ENCODE measurements around the gene PCARE.
"Not testable (repeated sequence)": the region's sequence is repeated elsewhere in the genome, so short reads cannot be mapped to it uniquely, and the experiment has no call there.

PCARE gene

DNA sequence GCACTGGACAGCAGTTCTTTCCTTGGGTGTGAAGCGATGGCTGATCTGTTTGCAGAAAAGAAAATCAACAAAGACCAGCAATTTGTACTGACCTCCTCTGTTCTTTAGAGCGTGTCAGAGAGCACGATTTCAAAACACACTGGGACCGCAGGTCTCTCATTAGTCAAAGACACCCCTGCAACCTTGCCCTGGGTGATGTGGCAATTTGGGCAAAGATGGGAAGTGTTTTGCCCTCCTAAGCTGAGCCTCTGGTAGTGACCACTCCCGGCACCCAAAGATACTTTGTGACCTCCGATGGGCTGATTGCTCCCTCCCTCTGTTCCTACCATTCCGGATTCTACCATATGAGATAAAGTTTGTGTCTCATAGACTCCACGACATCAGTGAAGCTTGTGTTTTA, 22.6 kb upstream of the PCARE start:
- DNase-seq = no peak

- not testable (repeated sequence) for DNase-seq
These were observed 16.0 kb upstream of the PCARE start for GRCh38 chr2:29090311-29090710.

GRCh38 chr2:29084554-29084953, 10.2 kb upstream of the PCARE start:
- DNase-seq = no peak

- no peak for DNase-seq
These were observed 8.6 kb upstream of the PCARE start for GRCh38 chr2:29082804-29083495.

- DNase-seq = no peak
These were observed 6.8 kb upstream of the PCARE start for GRCh38 chr2:29080886-29081743.

GRCh38 chr2:29079887-29080286, 5.6 kb upstream of the PCARE start:
- DNase-seq = no peak

- no peak for DNase-seq
These were observed 1.8 kb upstream of the PCARE start for GRCh38 chr2:29075894-29076705.

GRCh38 chr2:29073933-29074332, 390 bp downstream of the PCARE start:
- no peak for DNase-seq

GRCh38 chr2:29072971-29073725, 1.2 kb downstream of the PCARE start:
- no peak for DNase-seq

GRCh38 chr2:29072251-29072650, 2.1 kb downstream of the PCARE start:
- no peak for DNase-seq

DNA sequence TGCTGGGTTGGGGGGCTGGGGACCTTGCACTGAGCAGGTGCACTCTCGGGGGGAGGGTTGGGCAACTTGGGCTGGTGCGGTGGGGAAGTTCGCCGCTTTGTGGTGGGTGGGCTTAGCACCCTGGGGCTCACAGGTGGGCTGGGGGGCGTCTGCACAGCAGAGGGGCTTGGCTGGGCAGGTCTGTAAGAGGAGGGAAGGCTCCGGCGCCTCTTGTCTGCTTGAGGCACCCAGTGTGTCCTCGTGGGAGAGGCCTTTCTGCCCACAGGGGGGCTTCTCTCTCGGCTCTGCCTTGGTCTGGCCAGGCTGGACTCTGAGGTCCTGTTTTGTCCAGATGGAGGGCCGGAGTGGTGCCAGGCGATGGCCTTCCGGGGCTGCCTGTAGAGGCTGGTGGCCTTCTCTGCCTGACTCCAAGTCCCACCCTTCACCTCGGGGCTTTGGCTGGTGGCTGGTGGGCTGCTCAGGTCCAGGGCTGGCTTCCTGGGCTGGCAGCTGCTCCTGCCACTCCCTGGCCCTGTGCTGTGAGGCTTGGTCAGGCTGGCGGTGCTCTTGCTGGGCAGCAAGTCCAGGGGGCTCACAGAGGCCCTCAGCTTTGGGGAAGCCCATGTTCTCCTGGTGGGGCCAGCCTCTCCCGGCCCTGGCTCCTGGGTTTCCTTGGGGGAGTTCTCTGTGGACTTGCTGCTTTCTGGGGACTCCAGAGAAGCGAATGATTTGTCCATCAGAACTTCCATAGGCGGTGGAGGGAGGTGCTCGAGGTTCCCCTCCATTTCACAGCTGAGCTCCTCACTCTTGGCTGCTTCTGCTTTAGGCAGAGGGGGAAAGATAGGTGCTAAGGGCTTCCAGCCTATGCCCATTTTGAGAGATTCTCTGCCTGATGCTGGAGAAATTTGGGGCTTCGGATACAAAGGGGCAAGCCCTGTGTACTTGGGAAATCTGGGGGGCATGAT, 3.0 kb downstream of the PCARE start:
- DNase-seq = no peak

DNA sequence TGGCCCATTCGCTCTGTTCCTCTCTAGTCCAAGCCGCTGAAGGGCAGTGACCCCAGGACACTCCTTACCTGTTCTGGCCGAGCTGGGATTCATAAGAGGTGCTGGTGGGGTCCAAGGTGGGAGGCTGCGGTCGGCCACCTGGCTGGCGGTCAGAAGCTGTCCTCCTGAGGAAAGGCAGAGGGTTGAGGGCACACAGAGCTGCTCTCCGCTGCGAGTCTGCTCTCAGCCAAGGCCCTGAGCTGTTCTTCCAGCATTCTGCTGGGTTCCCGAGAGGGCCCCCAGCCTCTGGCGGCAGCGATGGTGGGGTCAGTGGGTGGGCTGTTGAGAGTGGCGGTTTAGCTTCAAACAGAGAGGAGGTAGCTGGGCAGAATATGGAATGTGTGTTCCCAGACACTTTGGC, 3.8 kb downstream of the PCARE start:
- DNase-seq = no peak

- DNase-seq = no peak
These were observed 5.8 kb downstream of the PCARE start for GRCh38 chr2:29068513-29068912.

DNA sequence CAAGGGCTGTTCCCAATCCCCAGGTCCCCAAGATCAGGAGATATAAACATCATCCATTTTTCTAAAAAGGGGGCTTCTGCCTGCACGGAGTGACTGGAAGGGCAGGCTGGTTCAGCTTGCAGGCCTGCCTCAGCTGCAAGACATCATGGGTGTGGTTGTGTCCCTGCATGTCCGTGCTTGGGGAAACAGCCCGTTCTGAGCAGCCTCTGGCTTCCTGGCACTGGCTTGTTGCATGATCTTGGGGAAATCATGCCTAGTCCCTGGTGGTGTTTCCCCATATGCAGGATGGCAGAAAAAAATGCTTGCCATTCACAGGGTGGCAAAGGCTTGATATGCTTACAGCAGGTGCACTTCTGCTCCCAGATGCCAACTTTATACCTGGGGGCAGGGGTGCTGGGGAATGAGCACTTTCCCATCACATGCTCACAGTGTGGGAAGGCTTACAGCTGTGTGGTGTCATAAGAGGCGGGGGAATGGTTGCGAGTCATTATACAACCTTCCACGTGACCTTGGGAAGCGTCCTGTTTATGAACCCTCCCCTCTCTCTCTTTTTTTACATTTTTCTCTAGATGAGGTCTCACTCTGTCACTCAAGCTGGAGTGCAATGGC, 7.2 kb downstream of the PCARE start:
- DNase-seq = no peak

- no peak for DNase-seq
These were observed 8.0 kb downstream of the PCARE start for GRCh38 chr2:29066271-29066860.

DNA sequence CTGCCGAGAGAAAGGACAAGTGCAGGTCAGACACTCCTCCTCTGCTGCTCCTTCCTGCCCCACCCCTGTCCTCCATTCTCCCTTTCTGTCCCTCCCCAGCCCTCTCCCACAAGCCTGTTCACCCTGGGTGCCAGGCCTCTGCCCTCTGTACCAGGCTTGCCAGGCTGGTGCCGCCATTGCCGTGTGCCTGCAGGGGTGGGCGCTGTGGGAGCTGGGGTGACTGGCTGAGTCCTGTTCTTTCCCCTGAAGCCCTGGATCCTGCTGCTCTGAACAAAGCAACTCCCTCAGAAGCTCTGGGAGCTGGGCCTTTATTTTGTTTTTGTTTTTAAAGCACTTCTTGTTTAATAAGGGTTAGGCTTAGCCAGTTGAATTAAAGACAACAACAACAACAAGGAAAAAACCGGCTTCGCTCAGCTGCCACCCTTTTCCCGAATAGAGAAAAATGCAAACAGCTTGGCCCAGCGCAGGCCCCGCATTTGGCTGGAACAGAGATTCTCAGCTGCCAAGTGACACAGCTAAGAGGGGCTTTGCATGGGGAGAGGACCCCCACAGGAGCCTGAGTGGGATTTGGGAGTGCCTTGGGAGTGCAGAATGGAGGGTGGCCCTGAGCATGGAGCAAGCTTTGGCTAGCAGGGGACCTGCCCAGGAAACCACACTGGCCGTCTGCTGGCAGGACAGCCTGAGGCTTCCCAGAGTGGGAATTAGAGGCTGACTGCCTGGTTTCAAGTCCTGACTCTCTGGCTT, 9.1 kb downstream of the PCARE start:
- DNase-seq = no peak

GRCh38 chr2:29064746-29065067, 9.6 kb downstream of the PCARE start:
- no peak for DNase-seq

DNA sequence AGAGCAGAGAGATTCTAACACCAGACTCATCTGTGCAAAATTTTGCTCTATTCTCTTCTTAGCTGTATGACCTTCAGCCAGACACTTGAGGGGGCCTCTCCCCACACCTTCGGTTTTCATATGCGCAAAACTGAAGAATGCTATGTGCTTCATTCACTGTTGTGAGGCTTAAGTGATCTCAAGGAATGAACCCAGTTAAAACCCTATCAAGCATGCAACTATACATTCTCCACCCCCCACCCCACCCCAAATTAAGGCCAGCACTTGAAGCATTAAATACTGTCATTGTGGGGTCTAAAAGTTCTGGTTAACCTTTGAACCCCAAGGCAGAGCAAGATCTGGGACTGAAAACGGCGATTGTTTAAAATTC, 10.0 kb downstream of the PCARE start:
- no peak for DNase-seq

DNA sequence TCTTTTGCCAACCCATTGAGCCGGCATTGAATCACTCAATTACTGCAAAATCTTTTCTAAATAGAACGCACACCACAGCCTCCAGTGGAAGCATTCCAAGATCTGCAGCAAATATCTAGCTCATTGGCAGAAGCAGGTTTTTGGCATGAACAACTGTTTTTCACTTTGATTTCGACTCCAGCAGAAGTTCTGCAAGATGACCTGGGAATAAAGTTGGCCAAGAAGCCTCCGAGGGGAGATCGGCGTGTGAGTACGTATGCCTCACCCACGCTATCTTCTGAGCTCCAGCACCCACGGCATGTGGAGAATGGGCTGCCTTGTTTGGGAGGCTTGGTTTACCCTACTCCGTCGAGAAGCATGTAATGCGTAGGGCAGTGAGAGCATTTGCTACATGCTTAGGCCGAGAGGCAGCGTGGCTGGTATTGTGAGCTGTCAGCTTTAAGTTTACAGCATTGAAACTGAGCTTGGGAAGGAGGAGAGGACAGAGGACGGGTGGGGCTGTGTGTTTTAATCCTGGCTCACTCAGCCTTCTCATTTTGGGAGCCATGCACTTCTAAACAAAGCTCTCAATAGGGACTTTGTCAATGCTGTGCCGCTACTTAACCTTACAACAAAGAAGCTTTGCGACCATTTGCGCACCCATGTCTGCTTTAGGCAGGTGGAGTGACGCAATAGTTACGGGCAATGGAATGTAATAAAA, 10.5 kb downstream of the PCARE start:
- DNase-seq = peak; percentile 43

All from fibroblast of skin of back (primary cell).